Measurements from ENCODE around the gene SMG6. TPM values are rescaled to one million over a fixed set of nuclear protein-coding genes. Genes with fewer than 3 reads are reported as not detected.

The SMG6 gene
- total RNA-seq, 4 donors from 2014 or later: 13.3 to 74.9 (median 41.6) TPM

- Histone ChIP-seq H3K27me3 (no peaks in the 10 kb centered on the region), H3K27ac (peak overlapping the region; percentile 85 to 86), H3K9me3 (no peaks in the 10 kb centered on the region), H3K4me3 (peak overlapping the region; percentile 47 to 60), H3K4me1 (peaks cover 0 to 9% of the 10 kb centered on the region in 2 donors), H3K36me3 (no peaks in the 10 kb centered on the region)
- intact Hi-C loops (cut with DNase I; ENCODE audit: low total_unique reads): no loop called here
- no peak for TF ChIP-seq POLR2A (IDR thresholded peaks at IDR 0.05)
- no peak for TF ChIP-seq CTCF (IDR thresholded peaks at IDR 0.05)
- no peak for DNase-seq
These were observed 262.5 kb downstream of the SMG6 start for GRCh38 chr17:2040942-2041560.

GRCh38 chr17:2040219-2040827, 263.3 kb downstream of the SMG6 start:
- no peaks in the 10 kb centered on the region for H3K36me3 ChIP-seq
- TF ChIP-seq CTCF (IDR thresholded peaks at IDR 0.05) (no peak), POLR2A (IDR thresholded peaks at IDR 0.05) (no peak)
- intact Hi-C loops (cut with DNase I; ENCODE audit: low total_unique reads): no loop called here

DNA sequence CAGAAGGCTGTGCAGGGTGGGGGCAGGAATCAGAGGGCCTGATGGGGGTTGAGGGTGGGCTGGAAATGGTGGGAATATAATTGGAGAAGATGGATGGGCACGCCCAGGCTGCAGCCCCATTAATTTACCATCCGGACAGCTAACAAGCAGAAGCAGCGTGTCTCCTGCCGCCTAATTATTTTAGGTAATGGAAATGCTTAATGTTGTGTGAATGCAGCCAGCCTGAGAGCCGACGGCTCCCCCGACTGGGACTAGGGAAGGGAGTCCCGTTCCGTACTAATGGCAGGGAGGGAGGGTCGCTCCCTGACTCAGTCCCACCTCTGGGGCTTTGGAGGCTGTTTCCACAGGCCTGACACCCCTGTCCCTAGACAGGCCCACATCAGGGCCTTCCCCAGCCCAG, 266.4 kb downstream of the SMG6 start:
- TF ChIP-seq POLR2A (IDR thresholded peaks at IDR 0.05) (no peak), CTCF (IDR thresholded peaks at IDR 0.05) (no peak)
- H3K4me3 ChIP-seq: no peak overlapping the region
- DNase-seq: no peak
- no peak overlapping the region for H3K27ac ChIP-seq
- no peaks in the 10 kb centered on the region for H3K36me3 ChIP-seq
- H3K4me1 ChIP-seq: peaks cover 0 to 2% of the 10 kb centered on the region in 2 donors
- H3K27me3 ChIP-seq: no peaks in the 10 kb centered on the region
- intact Hi-C loops (cut with DNase I; ENCODE audit: low total_unique reads): no loop called here
- no peaks in the 10 kb centered on the region for H3K9me3 ChIP-seq

More at GRCh38 chr17:2040219-2040827, 263.3 kb downstream of the SMG6 start:
- Histone ChIP-seq H3K4me1 (peaks cover 0 to 9% of the 10 kb centered on the region in 2 donors), H3K27me3 (no peaks in the 10 kb centered on the region), H3K9me3 (no peaks in the 10 kb centered on the region), H3K27ac (no peak overlapping the region), H3K4me3 (no peak overlapping the region)
- DNase-seq: peak in 1 of 2 donors; percentile 19

GRCh38 chr17:2035541-2036488, 267.8 kb downstream of the SMG6 start:
- H3K36me3 ChIP-seq: no peaks in the 10 kb centered on the region
- intact Hi-C loops (cut with DNase I; ENCODE audit: low total_unique reads): no loop called here

More at GRCh38 chr17:2035541-2036488, 267.8 kb downstream of the SMG6 start:
- TF ChIP-seq CTCF (IDR thresholded peaks at IDR 0.05) (no peak), POLR2A (IDR thresholded peaks at IDR 0.05) (no peak)
- no peak overlapping the region for H3K27ac ChIP-seq
- H3K4me1 ChIP-seq: peaks cover 0 to 12% of the 10 kb centered on the region in 2 donors
- no peak overlapping the region for H3K4me3 ChIP-seq
- DNase-seq: no peak
- H3K9me3 ChIP-seq: no peaks in the 10 kb centered on the region
- no peaks in the 10 kb centered on the region for H3K27me3 ChIP-seq

Measured in uterus (tissue), 4 donors.